Breast epithelium (tissue), 4 donors: Measurements from ENCODE around the gene SCP2D1. TPM values are rescaled to one million over a fixed set of nuclear protein-coding genes. Genes with fewer than 3 reads are reported as not detected.

Experiments used
- DNase-seq, 2 donors: peaks; one replicate each; pipeline ENCODE4 v3.0.0-alpha.2; 2019; ENCODE audit warnings: low spot score in 2 of 2
- H3K27ac ChIP-seq, 2 donors: fragments of 200-600 bp; sonication (generic) in 1 of 2; one replicate each; pipeline ENCODE4 v1.5.1; 2016 to 2019; ENCODE audit warnings: mild to moderate bottlenecking in 1 of 2
- H3K27me3 ChIP-seq, 2 donors: fragments of 200-600 bp; sonication (generic) in 1 of 2; one replicate each; pipeline versions ENCODE4 v1.5.1 to v1.6.0; 2017 to 2019; ENCODE audit warnings: control low read depth in 1 of 2, mild to moderate bottlenecking in 1 of 2
- H3K36me3 ChIP-seq: fragments of 200-600 bp; one replicate; pipeline ENCODE4 v1.5.1; 2019
- H3K4me1 ChIP-seq, 2 donors: fragments of 200-600 bp; sonication (generic); one replicate each; pipeline ENCODE4 v1.5.1; 2016 to 2019; ENCODE audit warnings: control low read depth in 1 of 2
- H3K4me3 ChIP-seq, 3 donors: fragments of 200-600 bp; sonication (generic); 1 replicate in 2 of 3; 2 replicates in 1 of 3; pipeline ENCODE4 v1.5.1; 2016 to 2019; ENCODE audit warnings: mild to moderate bottlenecking in 3 of 3, moderate library complexity in 2 of 3
- H3K9me3 ChIP-seq, 2 donors: fragments of 200-600 bp; sonication (generic) in 1 of 2; one replicate each; pipeline ENCODE4 v1.5.1; 2016 to 2019; ENCODE audit warnings: control low read depth in 1 of 2
- CTCF ChIP-seq, 3 donors: fragments of 450-650 bp; IDR thresholded peaks; one replicate each; pipeline ENCODE4 v1.5.1; 2016 to 2017; ENCODE audit warnings: antibody characterized with exemption in 3 of 3, mild to moderate bottlenecking in 3 of 3, moderate library complexity in 3 of 3
- POLR2A ChIP-seq: fragments of 450-650 bp; IDR thresholded peaks from one replicate; pipeline ENCODE4 v1.6.1; 2016; ENCODE audit warnings: antibody characterized with exemption, mild to moderate bottlenecking, moderate library complexity
- POLR2AphosphoS5 ChIP-seq, 3 donors: sonication (generic); formaldehyde crosslinking; IDR thresholded peaks; one replicate each; pipeline ENCODE4 v1.6.1; 2017; ENCODE audit warnings: antibody characterized with exemption in 3 of 3
- intact Hi-C: fragments of 100-400 bp; cut with DNase I; formaldehyde crosslinking; loops from one replicate; pipeline ENCODE4 v1.15.1; 2023; ENCODE audit warnings: low total_unique reads
- total RNA-seq, 3 donors: library from RNA; depleted of rRNA; stranded (reverse); fragments of >200 nt; gene quantifications; one replicate each; pipeline ENCODE4 v1.1.0, GENCODE V29; 2016

SCP2D1 gene
- total RNA-seq, 3 donors from 2014 or later: not detected

GRCh38 chr20:18858816-18859215 is 45.2 kb downstream of the SCP2D1 start:
- no peaks in the 10 kb centered on the region for H3K4me1 ChIP-seq
- TF ChIP-seq POLR2AphosphoS5 (IDR thresholded peaks at IDR 0.05) (no peak), POLR2A (no peak), CTCF (IDR thresholded peaks at IDR 0.05) (no peak)
- DNase-seq: no peak
- H3K36me3 ChIP-seq: no peaks in the 10 kb centered on the region
- H3K9me3 ChIP-seq: no peaks in the 10 kb centered on the region
- intact Hi-C loops: no loop called here
- H3K27ac ChIP-seq: no peak overlapping the region
- H3K27me3 ChIP-seq: no peaks in the 10 kb centered on the region
- no peak overlapping the region for H3K4me3 ChIP-seq

Other genes starting within 250 kb of the SCP2D1 start
- gene SMIM26, start 246.4 kb upstream of the SCP2D1 start, total RNA-seq: 100 to 1,000 TPM; 126 to 150 (median 129) TPM
- gene DTD1, start 225.7 kb upstream of the SCP2D1 start, total RNA-seq: 10 to 100 TPM; 24.1 to 34.6 (median 26.2) TPM